Muscle layer of duodenum (tissue), 2 donors: Measurements from ENCODE around the gene PIGQ.

ENCODE experiments used
- H3K27ac ChIP-seq: one replicate; pipeline ENCODE4 v1.7.0; 2013; ENCODE audit warnings: mild to moderate bottlenecking, low read length
- H3K27me3 ChIP-seq: one replicate; pipeline ENCODE4 v1.7.0; 2013; ENCODE audit warnings: low read depth, mild to moderate bottlenecking, control low read depth, low read length
- H3K36me3 ChIP-seq, 2 donors: one replicate each; pipeline ENCODE4 v1.7.0; 2013; ENCODE audit warnings: low read length in 2 of 2, control low read depth in 1 of 2, mild to moderate bottlenecking in 1 of 2; ENCODE audit not compliant: insufficient read depth in 2 of 2, control insufficient read depth in 1 of 2
- H3K4me1 ChIP-seq, 2 donors: one replicate each; pipeline ENCODE4 v1.7.0; 2013; ENCODE audit warnings: low read length in 2 of 2, mild to moderate bottlenecking in 2 of 2, control low read depth in 1 of 2, moderate library complexity in 1 of 2; ENCODE audit not compliant: insufficient read depth in 2 of 2, control insufficient read depth in 1 of 2
- H3K4me3 ChIP-seq, 2 donors: one replicate each; pipeline ENCODE4 v1.7.0; 2013; ENCODE audit warnings: low read length in 2 of 2, low read depth in 1 of 2, mild to moderate bottlenecking in 1 of 2
- H3K9me3 ChIP-seq, 2 donors: one replicate each; pipeline ENCODE4 v1.7.0; 2013; ENCODE audit warnings: low read length in 2 of 2, control low read depth in 1 of 2, mild to moderate bottlenecking in 1 of 2; ENCODE audit not compliant: control insufficient read depth in 1 of 2
- donor health status: healthy.

The PIGQ gene

GRCh38 chr16:551210-551609 is 18.6 kb upstream of the PIGQ start:
- peaks cover 0 to 57% of the 10 kb centered on the region in 2 donors for H3K36me3 ChIP-seq
- no peaks in the 10 kb centered on the region for H3K4me1 ChIP-seq
- no peak overlapping the region for H3K27ac ChIP-seq
- no peak overlapping the region for H3K4me3 ChIP-seq
- H3K27me3 ChIP-seq: no peaks in the 10 kb centered on the region
- no peaks in the 10 kb centered on the region for H3K9me3 ChIP-seq

DNA sequence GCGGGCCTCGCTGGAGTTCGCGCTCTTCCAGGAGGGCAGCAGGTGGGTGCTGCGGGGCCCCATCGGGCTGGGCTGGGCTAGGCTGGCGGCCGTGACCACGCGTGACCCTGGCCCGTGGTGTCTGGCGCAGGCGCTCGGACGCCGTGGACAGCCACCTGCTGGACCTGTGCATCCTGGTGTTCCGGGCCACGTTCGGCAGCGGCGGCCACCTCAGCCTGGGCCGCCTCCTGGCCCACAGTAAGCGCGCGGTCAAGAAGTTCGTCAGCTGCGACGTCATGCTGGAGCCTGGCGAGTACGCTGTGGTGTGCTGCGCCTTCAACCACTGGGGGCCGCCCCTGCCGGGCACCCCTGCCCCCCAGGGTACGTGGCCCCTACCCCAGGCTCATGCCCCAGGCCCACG is 17.6 kb upstream of the PIGQ start:
- no peak overlapping the region for H3K27ac ChIP-seq
- H3K4me3 ChIP-seq: no peak overlapping the region
- H3K4me1 ChIP-seq: no peaks in the 10 kb centered on the region
- H3K27me3 ChIP-seq: no peaks in the 10 kb centered on the region
- H3K36me3 ChIP-seq: peaks cover 0 to 57% of the 10 kb centered on the region in 2 donors
- no peaks in the 10 kb centered on the region for H3K9me3 ChIP-seq

- H3K27me3 ChIP-seq: no peaks in the 10 kb centered on the region
- no peaks in the 10 kb centered on the region for H3K9me3 ChIP-seq
- no peak overlapping the region for H3K27ac ChIP-seq
- H3K4me1 ChIP-seq: no peaks in the 10 kb centered on the region
- H3K36me3 ChIP-seq: peaks cover 0 to 43% of the 10 kb centered on the region in 2 donors
- H3K4me3 ChIP-seq: no peak overlapping the region
These were observed 16.0 kb upstream of the PIGQ start for GRCh38 chr16:553601-554296.

GRCh38 chr16:554297-554621 is 15.5 kb upstream of the PIGQ start:
- Histone ChIP-seq H3K4me1 (no peaks in the 10 kb centered on the region), H3K27ac (no peak overlapping the region), H3K27me3 (no peaks in the 10 kb centered on the region), H3K9me3 (no peaks in the 10 kb centered on the region), H3K4me3 (no peak overlapping the region), H3K36me3 (peaks cover 0 to 38% of the 10 kb centered on the region in 2 donors)

DNA sequence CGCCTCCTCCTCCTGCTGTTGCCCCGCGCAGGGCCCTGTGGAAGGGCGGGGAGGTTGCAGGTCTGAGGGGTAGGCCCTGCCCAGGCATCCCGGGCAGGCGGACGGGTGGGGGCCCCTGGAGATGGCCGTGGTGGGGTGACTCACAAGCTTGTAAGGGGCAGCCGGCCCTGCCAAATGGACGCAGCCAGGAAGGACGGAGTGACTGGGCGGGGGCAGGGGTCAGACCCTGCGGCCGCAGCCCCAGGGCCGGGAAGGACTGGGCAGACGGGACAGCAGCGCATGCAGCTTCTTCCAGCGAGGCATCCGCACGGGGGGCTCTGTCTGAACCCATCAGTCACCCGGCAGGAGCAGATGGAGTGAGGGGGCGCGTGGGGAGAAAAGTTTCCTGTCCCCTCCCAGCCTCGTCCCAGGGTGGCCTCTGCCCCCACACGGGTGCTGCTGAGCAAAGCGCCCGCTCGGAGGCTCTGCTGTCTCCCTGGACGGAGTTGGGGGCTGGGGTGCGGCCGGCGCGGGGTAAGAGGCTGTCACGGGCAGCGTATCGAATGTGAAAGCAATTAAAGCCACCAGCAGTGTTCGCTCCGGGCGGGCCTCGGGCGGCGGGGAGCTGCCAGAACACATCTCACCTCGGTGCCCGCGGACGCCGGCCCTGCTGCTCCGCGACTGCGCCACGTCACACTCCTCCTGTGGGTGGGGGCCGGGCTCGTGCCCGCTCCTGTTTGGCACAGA is 15.0 kb upstream of the PIGQ start:
- no peak overlapping the region for H3K27ac ChIP-seq

DNA sequence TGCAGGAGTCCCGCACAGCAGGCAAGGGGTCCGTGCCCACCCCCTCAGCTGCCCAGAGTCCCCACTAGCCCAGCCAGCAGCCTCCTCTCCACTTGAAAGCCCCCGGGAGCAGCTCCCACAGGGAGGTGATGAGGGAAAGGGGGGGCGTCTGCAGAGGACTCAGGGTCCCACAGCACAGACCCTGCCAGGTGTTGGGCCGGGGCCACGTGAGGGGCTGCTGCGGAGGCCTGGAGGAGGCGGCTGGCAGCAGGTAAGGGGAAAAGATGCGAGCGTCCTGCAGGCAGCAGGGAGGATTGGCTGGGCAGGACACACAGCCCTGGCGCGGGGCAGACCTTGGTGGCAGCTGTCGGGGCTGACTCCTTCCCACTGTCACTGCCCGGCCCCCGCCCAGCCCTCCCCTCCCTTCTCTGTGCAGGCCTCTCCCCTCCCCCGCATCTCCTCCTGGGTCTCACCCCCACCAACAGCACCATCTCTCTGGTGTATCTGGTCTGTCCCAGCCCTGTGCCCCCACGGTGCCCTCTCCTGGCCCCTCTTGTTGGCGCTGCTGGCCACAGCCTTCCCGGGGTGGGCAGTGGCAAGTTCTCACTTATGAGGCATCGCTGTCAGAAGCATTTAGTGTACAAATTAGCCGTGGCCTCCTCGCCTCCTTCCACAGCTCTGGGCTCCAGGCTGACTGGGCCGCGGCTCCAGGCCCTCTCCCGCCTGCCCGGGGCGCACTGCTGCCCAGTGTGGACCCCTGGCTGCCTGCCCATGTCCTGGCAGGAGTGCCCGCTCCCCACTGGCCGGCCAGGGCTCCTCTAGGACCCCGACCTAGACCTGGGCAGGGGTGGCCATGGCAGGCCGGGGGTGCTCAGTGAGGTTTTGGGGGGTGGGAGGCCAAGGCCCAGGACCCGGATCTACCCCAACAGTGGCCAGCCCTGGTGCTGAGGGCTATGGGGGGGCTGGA is 14.0 kb upstream of the PIGQ start:
- Histone ChIP-seq H3K27me3 (no peaks in the 10 kb centered on the region), H3K4me3 (no peak overlapping the region), H3K9me3 (no peaks in the 10 kb centered on the region), H3K36me3 (peaks cover 0 to 25% of the 10 kb centered on the region in 2 donors), H3K27ac (no peak overlapping the region), H3K4me1 (peaks cover 0 to 4% of the 10 kb centered on the region in 2 donors)

More for the DNA sequence above, 15.0 kb upstream of the PIGQ start:
- Histone ChIP-seq H3K27me3 (no peaks in the 10 kb centered on the region), H3K9me3 (no peaks in the 10 kb centered on the region), H3K36me3 (peaks cover 0 to 33% of the 10 kb centered on the region in 2 donors), H3K4me3 (no peak overlapping the region), H3K4me1 (peaks cover 0 to 4% of the 10 kb centered on the region in 2 donors)

DNA sequence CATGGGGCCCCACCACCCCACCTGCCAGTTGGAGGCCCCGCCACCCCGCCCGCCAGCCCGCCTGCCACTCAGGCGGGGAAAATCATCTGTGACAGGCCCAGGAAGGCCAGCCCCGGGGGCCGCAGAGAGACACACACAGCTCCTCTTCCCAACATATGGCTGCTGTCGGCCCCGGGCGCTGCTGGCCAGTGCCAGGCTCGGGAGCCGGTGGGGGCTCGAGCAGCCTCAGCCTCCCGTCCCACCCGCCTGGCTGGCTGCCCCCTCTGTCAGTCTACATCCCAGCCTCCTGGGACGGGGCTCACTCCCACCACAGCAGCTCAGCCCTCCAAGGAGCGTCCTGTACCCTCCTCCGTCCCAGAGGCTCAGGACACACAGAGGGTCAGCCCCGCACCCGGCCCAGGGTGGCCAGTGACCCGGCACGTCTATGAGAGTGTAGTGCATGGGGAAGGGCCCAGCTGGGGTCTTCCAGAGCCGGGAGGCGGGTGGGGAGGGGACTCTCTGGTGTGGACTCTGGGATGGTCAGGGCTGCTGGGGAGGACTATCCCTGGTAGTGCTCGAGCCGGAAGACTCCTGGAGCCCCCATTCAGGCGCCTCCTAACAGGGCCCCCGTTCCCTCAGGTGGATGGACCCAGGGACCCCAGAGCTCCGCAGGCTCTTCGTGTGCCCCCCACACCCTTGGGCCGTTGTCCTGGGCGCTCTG is 13.1 kb upstream of the PIGQ start:
- H3K9me3 ChIP-seq: no peaks in the 10 kb centered on the region
- H3K27me3 ChIP-seq: no peaks in the 10 kb centered on the region
- H3K27ac ChIP-seq: no peak overlapping the region
- no peak overlapping the region for H3K4me3 ChIP-seq
- H3K36me3 ChIP-seq: peaks cover 0 to 17% of the 10 kb centered on the region in 2 donors
- H3K4me1 ChIP-seq: peaks cover 0 to 4% of the 10 kb centered on the region in 2 donors

DNA sequence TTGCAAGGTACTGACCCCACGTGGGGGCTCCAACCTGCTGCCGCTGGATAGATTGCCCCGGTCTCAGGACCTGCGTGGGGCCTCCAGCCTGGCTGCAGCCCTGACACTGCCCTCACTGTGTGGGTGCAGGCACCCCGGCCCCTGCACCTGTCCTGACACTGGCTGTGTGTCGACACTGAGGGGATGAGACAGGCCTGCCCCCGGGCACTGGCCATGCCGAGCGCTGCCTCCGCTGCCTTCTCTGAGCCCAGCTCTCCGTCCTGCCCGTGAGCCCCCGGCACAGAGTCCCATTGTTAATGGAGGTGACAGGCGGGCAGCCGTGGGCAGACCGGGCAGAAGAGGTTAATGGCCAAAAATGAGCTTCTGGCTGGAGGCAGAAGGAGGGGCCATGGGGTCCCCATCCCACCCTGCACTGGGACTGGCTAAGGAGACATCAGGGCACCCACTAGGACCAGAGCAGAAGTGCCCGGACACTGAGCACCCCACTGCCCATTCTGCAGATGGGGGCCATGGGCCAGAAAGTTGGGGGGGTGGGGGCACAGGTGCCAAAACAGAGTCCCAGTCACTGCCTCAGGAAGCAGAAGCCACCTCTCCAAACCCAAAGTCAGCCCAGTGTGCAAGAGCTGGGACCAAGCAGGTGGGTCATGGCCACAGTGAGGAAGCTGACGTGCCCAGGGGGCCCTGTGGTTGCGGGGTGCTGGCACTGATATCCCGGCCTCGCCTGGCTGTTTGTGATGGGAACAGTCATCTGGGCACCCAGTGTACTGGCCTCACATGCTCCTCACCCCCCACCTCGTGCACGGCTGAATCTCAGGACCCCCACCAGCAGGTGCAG is 12.1 kb upstream of the PIGQ start:
- no peak overlapping the region for H3K4me3 ChIP-seq
- H3K27me3 ChIP-seq: no peaks in the 10 kb centered on the region
- H3K4me1 ChIP-seq: peaks cover 0 to 4% of the 10 kb centered on the region in 2 donors
- no peak overlapping the region for H3K27ac ChIP-seq
- H3K9me3 ChIP-seq: no peaks in the 10 kb centered on the region
- peaks cover 0 to 8% of the 10 kb centered on the region in 2 donors for H3K36me3 ChIP-seq

DNA sequence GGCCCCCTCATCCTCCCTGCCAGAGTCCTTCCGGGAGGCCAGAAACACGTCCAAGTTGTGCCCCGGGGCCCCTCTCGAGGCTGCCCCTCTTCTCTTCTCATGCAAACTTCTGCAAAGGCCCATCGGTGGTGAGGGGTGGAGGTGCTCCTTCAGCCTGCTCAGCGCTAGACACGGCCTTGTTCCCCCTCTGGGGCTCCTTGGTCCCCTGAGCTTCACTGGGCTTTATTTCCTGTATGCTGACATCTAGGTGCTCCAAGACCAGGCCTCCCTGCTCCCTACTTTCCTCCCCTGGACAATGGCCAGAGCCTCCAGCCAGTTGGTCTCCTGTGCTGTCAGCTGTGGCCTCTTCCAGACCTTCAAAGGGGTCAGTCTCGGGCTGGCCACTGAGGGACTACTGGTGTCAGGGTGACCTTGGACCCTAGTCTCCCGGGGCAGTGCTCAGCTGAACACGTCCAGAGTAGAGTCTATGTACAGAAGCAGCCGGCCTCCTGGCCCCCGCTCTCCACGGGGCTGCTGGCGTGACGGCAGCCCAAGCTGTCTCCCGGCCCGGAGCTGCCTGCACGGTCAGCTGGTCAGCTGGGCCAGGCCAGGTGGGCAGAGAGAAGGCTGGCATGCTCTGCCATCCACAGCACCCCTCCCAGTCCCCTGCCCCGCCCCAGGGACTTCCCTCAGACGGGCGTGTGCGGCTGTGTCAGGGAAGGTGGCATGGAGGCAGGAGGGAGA is 11.3 kb upstream of the PIGQ start:
- peaks cover 0 to 4% of the 10 kb centered on the region in 2 donors for H3K4me1 ChIP-seq
- H3K9me3 ChIP-seq: no peaks in the 10 kb centered on the region
- peaks cover 0 to 8% of the 10 kb centered on the region in 2 donors for H3K36me3 ChIP-seq
- H3K27ac ChIP-seq: no peak overlapping the region
- H3K4me3 ChIP-seq: no peak overlapping the region
- no peaks in the 10 kb centered on the region for H3K27me3 ChIP-seq

GRCh38 chr16:559021-559380 is 10.8 kb upstream of the PIGQ start:
- Histone ChIP-seq H3K27me3 (no peaks in the 10 kb centered on the region), H3K36me3 (peaks cover 0 to 3% of the 10 kb centered on the region in 2 donors), H3K9me3 (no peaks in the 10 kb centered on the region), H3K27ac (no peak overlapping the region), H3K4me1 (peaks cover 0 to 4% of the 10 kb centered on the region in 2 donors), H3K4me3 (no peak overlapping the region)
